WTC11 (cell line): ENCODE results near the gene PAXIP1. TPM values are rescaled to one million over a fixed set of nuclear protein-coding genes. Genes with fewer than 3 reads are reported as not detected.

Experiments
- ATAC-seq: fragments of 200-7000 bp; cut with Tn5 transposase; 2 replicates; pipeline ENCODE4 v1.10.0; 2021; ENCODE audit warnings: mild to moderate bottlenecking, moderate library complexity
- CTCF ChIA-PET: fragments of 300-600 bp; sonication (Branson Sonifier 250); formaldehyde crosslinking; loops from one replicate; lab custom pipeline; 2021; ENCODE audit warnings: antibody characterized with exemption; lab: Charles Lee
- POLR2A ChIA-PET: fragments of 350-600 bp; sonication (Branson Sonifier 250); formaldehyde crosslinking; loops from one replicate; lab custom pipeline; 2021; ENCODE audit warnings: antibody characterized with exemption; lab: Charles Lee
- DNase-seq: peaks from one replicate; pipeline ENCODE4 v3.0.0; 2021; ENCODE audit warnings: low spot score
- H3K27ac Mint-ChIP-seq: 2 replicates; pipeline ENCODE4 v1.8.0; 2021; ENCODE audit warnings: mixed read lengths
- H3K27me3 Mint-ChIP-seq: 2 replicates; pipeline ENCODE4 v1.8.0; 2021; ENCODE audit warnings: low read depth, mild to moderate bottlenecking, moderate library complexity, mixed read lengths
- H3K36me3 Mint-ChIP-seq: 2 replicates; pipeline ENCODE4 v1.8.0; 2021; ENCODE audit warnings: mixed read lengths
- H3K4me1 Mint-ChIP-seq: 2 replicates; pipeline ENCODE4 v1.8.0; 2022; ENCODE audit warnings: mixed read lengths
- H3K4me3 Mint-ChIP-seq: 2 replicates; pipeline ENCODE4 v1.8.0; 2021; ENCODE audit warnings: mild to moderate bottlenecking, moderate library complexity, mixed read lengths
- H3K9me3 Mint-ChIP-seq: 2 replicates; pipeline ENCODE4 v1.8.0; 2021; ENCODE audit warnings: mixed read lengths
- CREB1 ChIP-seq: sonication (generic); formaldehyde crosslinking; IDR thresholded peaks from 2 replicates; pipeline ENCODE4 v1.8.0; 2023; ENCODE audit warnings: mild to moderate bottlenecking, missing genetic modification reagents
- EMX1 ChIP-seq: fragments of 250-450 bp; sonication (Bioruptor Pico); IDR thresholded peaks from 2 replicates; pipeline ENCODE4 v1.8.0; 2021; ENCODE audit warnings: mild to moderate bottlenecking
- JAZF1 ChIP-seq: fragments of 250-450 bp; sonication (Bioruptor Pico); IDR thresholded peaks from 2 replicates; pipeline ENCODE4 v1.9.0; 2021; ENCODE audit warnings: moderate library complexity, mild to moderate bottlenecking, inconsistent platforms
- JUN ChIP-seq: sonication (generic); formaldehyde crosslinking; IDR thresholded peaks from 2 replicates; pipeline ENCODE4 v1.8.0; 2023; ENCODE audit warnings: mild to moderate bottlenecking, missing genetic modification reagents
- KAT7 ChIP-seq: sonication (generic); formaldehyde crosslinking; IDR thresholded peaks from 2 replicates; pipeline ENCODE4 v1.8.1; 2023; ENCODE audit warnings: missing genetic modification reagents, mild to moderate bottlenecking, borderline replicate concordance
- OVOL2 ChIP-seq: fragments of 250-450 bp; sonication (Bioruptor Pico); IDR thresholded peaks from 2 replicates; pipeline ENCODE4 v1.9.0; 2021; ENCODE audit warnings: mild to moderate bottlenecking, borderline replicate concordance
- RELA ChIP-seq: sonication (generic); formaldehyde crosslinking; IDR thresholded peaks from 2 replicates; pipeline ENCODE4 v1.8.1; 2022; ENCODE audit warnings: missing genetic modification reagents, mild to moderate bottlenecking, borderline replicate concordance
- TEAD1 ChIP-seq: sonication (generic); formaldehyde crosslinking; IDR thresholded peaks from 2 replicates; pipeline ENCODE4 v1.8.0; 2022; ENCODE audit warnings: mild to moderate bottlenecking, missing genetic modification reagents
- ZNF121 ChIP-seq: sonication (generic); formaldehyde crosslinking; IDR thresholded peaks from 2 replicates; pipeline ENCODE4 v1.8.0; 2023; ENCODE audit warnings: missing genetic modification reagents
- ZNF317 ChIP-seq: sonication (generic); formaldehyde crosslinking; IDR thresholded peaks from 2 replicates; pipeline ENCODE4 v1.8.1; 2023; ENCODE audit warnings: low read depth, mild to moderate bottlenecking, moderate library complexity, missing genetic modification reagents, borderline replicate concordance
- total RNA-seq: library from RNA; stranded (reverse); gene quantifications from 3 replicates; pipeline ENCODE4 v1.2.3, GENCODE V29; 2021
- TF ChIP-seq, protein P1 (sequence below): sonication (generic); formaldehyde crosslinking; IDR thresholded peaks from 2 replicates; pipeline ENCODE4 v1.8.1; 2023; ENCODE audit warnings: mild to moderate bottlenecking, moderate library complexity, missing genetic modification reagents
- TF ChIP-seq, protein P2 (sequence below): sonication (generic); formaldehyde crosslinking; IDR thresholded peaks from 2 replicates; pipeline ENCODE4 v1.8.1; 2022; ENCODE audit warnings: mild to moderate bottlenecking, missing genetic modification reagents, moderate library complexity, borderline replicate concordance
- TF ChIP-seq, protein P3 (sequence below): sonication (generic); formaldehyde crosslinking; IDR thresholded peaks from 2 replicates; pipeline ENCODE4 v1.8.1; 2023; ENCODE audit warnings: mild to moderate bottlenecking, missing genetic modification reagents, moderate library complexity
- TF ChIP-seq, protein P4 (sequence below): sonication (generic); formaldehyde crosslinking; IDR thresholded peaks from 2 replicates; pipeline ENCODE4 v1.8.1; 2022; ENCODE audit warnings: missing genetic modification reagents, borderline replicate concordance
- TF ChIP-seq, protein P5 (sequence below): sonication (generic); formaldehyde crosslinking; IDR thresholded peaks from 2 replicates; pipeline ENCODE4 v1.8.0; 2023; ENCODE audit warnings: mild to moderate bottlenecking, missing genetic modification reagents
- TF ChIP-seq, protein P6 (sequence below): fragments of 250-450 bp; sonication (Bioruptor Pico); IDR thresholded peaks from 2 replicates; pipeline ENCODE4 v1.9.0; 2021; ENCODE audit warnings: mild to moderate bottlenecking
- TF ChIP-seq, protein P7 (sequence below): sonication (generic); formaldehyde crosslinking; IDR thresholded peaks from 2 replicates; pipeline ENCODE4 v1.8.0; 2023; ENCODE audit warnings: missing genetic modification reagents

PAXIP1 gene
- total RNA-seq, 1 experiment from 2014 or later = 34.1 TPM

DNA sequence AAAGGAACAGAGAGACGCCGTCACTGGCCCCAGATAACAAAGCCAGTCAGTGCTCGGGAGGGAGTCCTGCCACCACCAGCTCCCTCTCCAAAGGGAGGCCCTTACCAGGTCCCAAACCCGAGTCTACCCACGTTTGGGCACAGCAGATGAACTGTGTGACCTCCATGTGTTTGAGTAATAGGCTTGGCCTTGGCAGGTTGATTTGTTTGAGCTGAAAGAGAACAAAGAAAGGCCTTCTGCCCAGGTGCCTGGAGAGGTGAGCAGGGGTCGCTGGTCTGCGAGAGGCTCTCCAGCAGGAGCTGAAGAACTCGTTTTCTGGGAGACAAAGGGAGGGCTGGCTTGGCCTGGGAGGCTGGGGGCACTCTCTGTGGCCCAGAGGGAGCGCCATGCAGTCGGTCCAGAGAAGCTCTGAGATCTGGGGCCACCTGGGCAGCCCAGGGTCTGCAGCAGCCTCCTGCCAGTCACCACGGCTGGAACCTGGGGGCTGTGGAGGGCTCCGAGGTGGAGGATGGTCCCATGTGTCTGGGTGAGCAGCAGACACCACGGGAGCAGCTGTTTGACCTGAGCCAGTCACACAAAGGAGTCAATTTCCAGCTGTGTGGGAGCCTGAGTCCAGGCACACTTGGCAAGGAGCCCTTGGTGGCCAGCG is 99.7 kb downstream of the PAXIP1 start:
- ATAC-seq (no peak), DNase-seq (no peak)
- Mint-ChIP-seq H3K9me3 (peaks cover 67% of the 10 kb centered on the region), H3K27me3 (peaks cover 23% of the 10 kb centered on the region), H3K36me3 (peaks cover 64% of the 10 kb centered on the region), H3K27ac (no peak overlapping the region), H3K4me1 (no peaks in the 10 kb centered on the region), H3K4me3 (no peak overlapping the region)
- ChIA-PET POLR2A (interaction anchor here (0.8 kb wide), 1 partner anchor 379 kb away, joined by 5 read pairs; no protein-coding TSS in a partner anchor), CTCF (interaction anchor here (0.9 kb wide), 1 partner anchor 11 kb away, joined by 3 read pairs; no protein-coding TSS in a partner anchor)
- TF ChIP-seq, protein P1, sequence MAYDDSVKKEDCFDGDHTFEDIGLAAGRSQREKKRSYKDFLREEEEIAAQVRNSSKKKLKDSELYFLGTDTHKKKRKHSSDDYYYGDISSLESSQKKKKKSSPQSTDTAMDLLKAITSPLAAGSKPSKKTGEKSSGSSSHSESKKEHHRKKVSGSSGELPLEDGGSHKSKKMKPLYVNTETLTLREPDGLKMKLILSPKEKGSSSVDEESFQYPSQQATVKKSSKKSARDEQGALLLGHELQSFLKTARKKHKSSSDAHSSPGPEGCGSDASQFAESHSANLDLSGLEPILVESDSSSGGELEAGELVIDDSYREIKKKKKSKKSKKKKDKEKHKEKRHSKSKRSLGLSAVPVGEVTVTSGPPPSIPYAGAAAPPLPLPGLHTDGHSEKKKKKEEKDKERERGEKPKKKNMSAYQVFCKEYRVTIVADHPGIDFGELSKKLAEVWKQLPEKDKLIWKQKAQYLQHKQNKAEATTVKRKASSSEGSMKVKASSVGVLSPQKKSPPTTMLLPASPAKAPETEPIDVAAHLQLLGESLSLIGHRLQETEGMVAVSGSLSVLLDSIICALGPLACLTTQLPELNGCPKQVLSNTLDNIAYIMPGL = no peak
- no peak for TF ChIP-seq ZNF317
- TF ChIP-seq, protein P2, sequence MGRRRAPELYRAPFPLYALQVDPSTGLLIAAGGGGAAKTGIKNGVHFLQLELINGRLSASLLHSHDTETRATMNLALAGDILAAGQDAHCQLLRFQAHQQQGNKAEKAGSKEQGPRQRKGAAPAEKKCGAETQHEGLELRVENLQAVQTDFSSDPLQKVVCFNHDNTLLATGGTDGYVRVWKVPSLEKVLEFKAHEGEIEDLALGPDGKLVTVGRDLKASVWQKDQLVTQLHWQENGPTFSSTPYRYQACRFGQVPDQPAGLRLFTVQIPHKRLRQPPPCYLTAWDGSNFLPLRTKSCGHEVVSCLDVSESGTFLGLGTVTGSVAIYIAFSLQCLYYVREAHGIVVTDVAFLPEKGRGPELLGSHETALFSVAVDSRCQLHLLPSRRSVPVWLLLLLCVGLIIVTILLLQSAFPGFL (CRISPR knock-in tag) = no peak
- TF ChIP-seq, protein P3, sequence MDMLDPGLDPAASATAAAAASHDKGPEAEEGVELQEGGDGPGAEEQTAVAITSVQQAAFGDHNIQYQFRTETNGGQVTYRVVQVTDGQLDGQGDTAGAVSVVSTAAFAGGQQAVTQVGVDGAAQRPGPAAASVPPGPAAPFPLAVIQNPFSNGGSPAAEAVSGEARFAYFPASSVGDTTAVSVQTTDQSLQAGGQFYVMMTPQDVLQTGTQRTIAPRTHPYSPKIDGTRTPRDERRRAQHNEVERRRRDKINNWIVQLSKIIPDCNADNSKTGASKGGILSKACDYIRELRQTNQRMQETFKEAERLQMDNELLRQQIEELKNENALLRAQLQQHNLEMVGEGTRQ (CRISPR knock-in tag) = no peak
- TF ChIP-seq OVOL2 (CRISPR knock-in tag) = no peak
- TF ChIP-seq, protein P4, sequence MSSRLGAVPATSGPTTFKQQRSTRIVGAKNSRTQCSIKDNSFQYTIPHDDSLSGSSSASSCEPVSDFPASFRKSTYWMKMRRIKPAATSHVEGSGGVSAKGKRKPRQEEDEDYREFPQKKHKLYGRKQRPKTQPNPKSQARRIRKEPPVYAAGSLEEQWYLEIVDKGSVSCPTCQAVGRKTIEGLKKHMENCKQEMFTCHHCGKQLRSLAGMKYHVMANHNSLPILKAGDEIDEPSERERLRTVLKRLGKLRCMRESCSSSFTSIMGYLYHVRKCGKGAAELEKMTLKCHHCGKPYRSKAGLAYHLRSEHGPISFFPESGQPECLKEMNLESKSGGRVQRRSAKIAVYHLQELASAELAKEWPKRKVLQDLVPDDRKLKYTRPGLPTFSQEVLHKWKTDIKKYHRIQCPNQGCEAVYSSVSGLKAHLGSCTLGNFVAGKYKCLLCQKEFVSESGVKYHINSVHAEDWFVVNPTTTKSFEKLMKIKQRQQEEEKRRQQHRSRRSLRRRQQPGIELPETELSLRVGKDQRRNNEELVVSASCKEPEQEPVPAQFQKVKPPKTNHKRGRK (CRISPR knock-in tag) = no peak
- no peak for TF ChIP-seq TEAD1 (CRISPR knock-in tag)
- TF ChIP-seq CREB1 (CRISPR knock-in tag) = no peak
- TF ChIP-seq, protein P5, sequence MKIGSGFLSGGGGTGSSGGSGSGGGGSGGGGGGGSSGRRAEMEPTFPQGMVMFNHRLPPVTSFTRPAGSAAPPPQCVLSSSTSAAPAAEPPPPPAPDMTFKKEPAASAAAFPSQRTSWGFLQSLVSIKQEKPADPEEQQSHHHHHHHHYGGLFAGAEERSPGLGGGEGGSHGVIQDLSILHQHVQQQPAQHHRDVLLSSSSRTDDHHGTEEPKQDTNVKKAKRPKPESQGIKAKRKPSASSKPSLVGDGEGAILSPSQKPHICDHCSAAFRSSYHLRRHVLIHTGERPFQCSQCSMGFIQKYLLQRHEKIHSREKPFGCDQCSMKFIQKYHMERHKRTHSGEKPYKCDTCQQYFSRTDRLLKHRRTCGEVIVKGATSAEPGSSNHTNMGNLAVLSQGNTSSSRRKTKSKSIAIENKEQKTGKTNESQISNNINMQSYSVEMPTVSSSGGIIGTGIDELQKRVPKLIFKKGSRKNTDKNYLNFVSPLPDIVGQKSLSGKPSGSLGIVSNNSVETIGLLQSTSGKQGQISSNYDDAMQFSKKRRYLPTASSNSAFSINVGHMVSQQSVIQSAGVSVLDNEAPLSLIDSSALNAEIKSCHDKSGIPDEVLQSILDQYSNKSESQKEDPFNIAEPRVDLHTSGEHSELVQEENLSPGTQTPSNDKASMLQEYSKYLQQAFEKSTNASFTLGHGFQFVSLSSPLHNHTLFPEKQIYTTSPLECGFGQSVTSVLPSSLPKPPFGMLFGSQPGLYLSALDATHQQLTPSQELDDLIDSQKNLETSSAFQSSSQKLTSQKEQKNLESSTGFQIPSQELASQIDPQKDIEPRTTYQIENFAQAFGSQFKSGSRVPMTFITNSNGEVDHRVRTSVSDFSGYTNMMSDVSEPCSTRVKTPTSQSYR (CRISPR knock-in tag) = no peak
- TF ChIP-seq JAZF1 = no peak
- TF ChIP-seq JUN (CRISPR knock-in tag) = no peak
- TF ChIP-seq ZNF121 (CRISPR knock-in tag) = no peak
- TF ChIP-seq EMX1 (CRISPR knock-in tag) = no peak
- no peak for TF ChIP-seq RELA (CRISPR knock-in tag)
- TF ChIP-seq, protein P6, sequence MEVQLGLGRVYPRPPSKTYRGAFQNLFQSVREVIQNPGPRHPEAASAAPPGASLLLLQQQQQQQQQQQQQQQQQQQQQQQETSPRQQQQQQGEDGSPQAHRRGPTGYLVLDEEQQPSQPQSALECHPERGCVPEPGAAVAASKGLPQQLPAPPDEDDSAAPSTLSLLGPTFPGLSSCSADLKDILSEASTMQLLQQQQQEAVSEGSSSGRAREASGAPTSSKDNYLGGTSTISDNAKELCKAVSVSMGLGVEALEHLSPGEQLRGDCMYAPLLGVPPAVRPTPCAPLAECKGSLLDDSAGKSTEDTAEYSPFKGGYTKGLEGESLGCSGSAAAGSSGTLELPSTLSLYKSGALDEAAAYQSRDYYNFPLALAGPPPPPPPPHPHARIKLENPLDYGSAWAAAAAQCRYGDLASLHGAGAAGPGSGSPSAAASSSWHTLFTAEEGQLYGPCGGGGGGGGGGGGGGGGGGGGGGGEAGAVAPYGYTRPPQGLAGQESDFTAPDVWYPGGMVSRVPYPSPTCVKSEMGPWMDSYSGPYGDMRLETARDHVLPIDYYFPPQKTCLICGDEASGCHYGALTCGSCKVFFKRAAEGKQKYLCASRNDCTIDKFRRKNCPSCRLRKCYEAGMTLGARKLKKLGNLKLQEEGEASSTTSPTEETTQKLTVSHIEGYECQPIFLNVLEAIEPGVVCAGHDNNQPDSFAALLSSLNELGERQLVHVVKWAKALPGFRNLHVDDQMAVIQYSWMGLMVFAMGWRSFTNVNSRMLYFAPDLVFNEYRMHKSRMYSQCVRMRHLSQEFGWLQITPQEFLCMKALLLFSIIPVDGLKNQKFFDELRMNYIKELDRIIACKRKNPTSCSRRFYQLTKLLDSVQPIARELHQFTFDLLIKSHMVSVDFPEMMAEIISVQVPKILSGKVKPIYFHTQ = no peak
- TF ChIP-seq, protein P7, sequence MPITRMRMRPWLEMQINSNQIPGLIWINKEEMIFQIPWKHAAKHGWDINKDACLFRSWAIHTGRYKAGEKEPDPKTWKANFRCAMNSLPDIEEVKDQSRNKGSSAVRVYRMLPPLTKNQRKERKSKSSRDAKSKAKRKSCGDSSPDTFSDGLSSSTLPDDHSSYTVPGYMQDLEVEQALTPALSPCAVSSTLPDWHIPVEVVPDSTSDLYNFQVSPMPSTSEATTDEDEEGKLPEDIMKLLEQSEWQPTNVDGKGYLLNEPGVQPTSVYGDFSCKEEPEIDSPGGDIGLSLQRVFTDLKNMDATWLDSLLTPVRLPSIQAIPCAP (CRISPR knock-in tag) = no peak
- TF ChIP-seq KAT7 (CRISPR knock-in tag) = no peak
